Mesenchymal stem cell (in vitro differentiated cells and primary cell): ENCODE data around the gene CRACR2A. TPM values are rescaled to one million over a fixed set of nuclear protein-coding genes. Genes with fewer than 3 reads are reported as not detected.

Experiments
- DNase-seq: peaks from one replicate; pipeline ENCODE4 v3.0.0-alpha.2; 2013
- H2AFZ ChIP-seq: one replicate; pipeline ENCODE4 v1.6.1; 2013; ENCODE audit warnings: low read depth, mild to moderate bottlenecking, control low read depth, inconsistent platforms, low read length, moderate library complexity
- H2AK5ac ChIP-seq: 2 replicates; pipeline ENCODE4 v1.6.1; 2013; ENCODE audit warnings: low read length, moderate library complexity, mild to moderate bottlenecking, inconsistent platforms; ENCODE audit not compliant: severe bottlenecking
- H2BK120ac ChIP-seq: one replicate; pipeline ENCODE4 v1.6.1; 2013; ENCODE audit warnings: low read depth, mild to moderate bottlenecking, inconsistent platforms, low read length, moderate library complexity
- H2BK12ac ChIP-seq, 2 experiments: one replicate each; pipeline ENCODE4 v1.6.1; 2013; ENCODE audit warnings: inconsistent platforms in 2 of 2, low read length in 2 of 2, mild to moderate bottlenecking in 2 of 2, moderate library complexity in 2 of 2, control low read depth in 1 of 2
- H2BK15ac ChIP-seq: one replicate; pipeline ENCODE4 v1.6.1; 2013; ENCODE audit warnings: mild to moderate bottlenecking, low read depth, inconsistent platforms; ENCODE audit not compliant: poor library complexity, severe bottlenecking
- H2BK5ac ChIP-seq: 2 replicates; pipeline ENCODE4 v1.6.1; 2013; ENCODE audit warnings: low read depth, mild to moderate bottlenecking, low read length, control low read depth, inconsistent platforms; ENCODE audit not compliant: poor library complexity, severe bottlenecking
- H3K14ac ChIP-seq, 2 experiments: one replicate each; pipeline ENCODE4 v1.6.1; 2013; ENCODE audit warnings: inconsistent platforms in 2 of 2, low read length in 2 of 2, control low read depth in 1 of 2, mild to moderate bottlenecking in 1 of 2, moderate library complexity in 1 of 2
- H3K18ac ChIP-seq, 2 experiments: one replicate each; pipeline ENCODE4 v1.6.1; 2013; ENCODE audit warnings: inconsistent platforms in 2 of 2, low read length in 2 of 2, control low read depth in 1 of 2, low read depth in 1 of 2, mild to moderate bottlenecking in 1 of 2
- H3K23ac ChIP-seq, 2 experiments: one replicate each; pipeline ENCODE4 v1.6.1; 2013; ENCODE audit warnings: inconsistent platforms in 2 of 2, low read length in 2 of 2, mild to moderate bottlenecking in 2 of 2, moderate library complexity in 2 of 2, control low read depth in 1 of 2
- H3K27ac ChIP-seq: 2 replicates; pipeline ENCODE4 v1.5.1; 2013; ENCODE audit warnings: mild to moderate bottlenecking, moderate library complexity, low read length, control low read depth, inconsistent platforms; ENCODE audit not compliant: poor library complexity, severe bottlenecking
- H3K27me3 ChIP-seq, 2 experiments: 2 replicates each; pipeline versions ENCODE4 v1.6.1 to v1.7.0; 2013; ENCODE audit warnings: low read length in 2 of 2, mild to moderate bottlenecking in 2 of 2, moderate library complexity in 2 of 2, control low read depth in 1 of 2, inconsistent platforms in 1 of 2; ENCODE audit not compliant: control insufficient read depth in 1 of 2, insufficient read depth in 1 of 2
- H3K36me3 ChIP-seq, 2 experiments: 2 replicates each; pipeline versions ENCODE4 v1.6.1 to v1.7.0; 2013; ENCODE audit warnings: low read length in 2 of 2, control low read depth in 1 of 2, inconsistent platforms in 1 of 2, low read depth in 1 of 2, mild to moderate bottlenecking in 1 of 2; ENCODE audit not compliant: insufficient read depth in 2 of 2, control insufficient read depth in 1 of 2
- H3K4ac ChIP-seq, 2 experiments: one replicate each; pipeline ENCODE4 v1.6.1; 2013; ENCODE audit warnings: inconsistent platforms in 2 of 2, low read length in 2 of 2, mild to moderate bottlenecking in 2 of 2, moderate library complexity in 2 of 2, control low read depth in 1 of 2, low read depth in 1 of 2
- H3K4me1 ChIP-seq: 2 replicates; pipeline ENCODE4 v1.6.1; 2013; ENCODE audit warnings: low read depth, low read length, control low read depth; ENCODE audit not compliant: control insufficient read depth, insufficient read depth
- H3K4me2 ChIP-seq: 2 replicates; pipeline ENCODE4 v1.6.1; 2013; ENCODE audit warnings: low read length, mild to moderate bottlenecking, inconsistent platforms; ENCODE audit not compliant: poor library complexity, severe bottlenecking
- H3K4me3 ChIP-seq, 2 experiments: 2 replicates each; pipeline versions ENCODE4 v1.5.1 to v1.7.0; 2013; ENCODE audit warnings: low read length in 2 of 2, mild to moderate bottlenecking in 2 of 2, control low read depth in 1 of 2, low read depth in 1 of 2; ENCODE audit not compliant: insufficient read depth in 1 of 2
- H3K79me1 ChIP-seq: replicated peaks from 2 replicates; pipeline ENCODE4 v1.6.1; 2013; ENCODE audit warnings: mild to moderate bottlenecking, control low read depth, low read length, inconsistent platforms; ENCODE audit not compliant: poor library complexity, severe bottlenecking
- H3K9ac ChIP-seq: 2 replicates; pipeline ENCODE4 v1.7.0; 2013; ENCODE audit warnings: mild to moderate bottlenecking, low read length, moderate library complexity
- H3K9me3 ChIP-seq: 2 replicates; pipeline ENCODE4 v1.7.0; 2013; ENCODE audit warnings: mild to moderate bottlenecking, low read length; ENCODE audit not compliant: control insufficient read depth
- H4K8ac ChIP-seq: one replicate; pipeline ENCODE4 v1.6.1; 2013; ENCODE audit warnings: inconsistent platforms, mild to moderate bottlenecking, low read length, moderate library complexity
- H4K91ac ChIP-seq: one replicate; pipeline ENCODE4 v1.6.1; 2013; ENCODE audit warnings: mild to moderate bottlenecking, low read length, inconsistent platforms
- WGBS: methylation state at CpG from one replicate; pipeline ENCODE4 v1.1.7; 2013; ENCODE audit warnings: mixed read lengths; 5-methylcytosine and 5-hydroxymethylcytosine counted together
- polyA plus RNA-seq, 2 experiments: library from polyadenylated mRNA; stranded (reverse); fragments of 200-250 nt; gene quantifications; one replicate each; pipeline ENCODE4 v1.2.3, GENCODE V29; 2013

Gene CRACR2A, protein sequence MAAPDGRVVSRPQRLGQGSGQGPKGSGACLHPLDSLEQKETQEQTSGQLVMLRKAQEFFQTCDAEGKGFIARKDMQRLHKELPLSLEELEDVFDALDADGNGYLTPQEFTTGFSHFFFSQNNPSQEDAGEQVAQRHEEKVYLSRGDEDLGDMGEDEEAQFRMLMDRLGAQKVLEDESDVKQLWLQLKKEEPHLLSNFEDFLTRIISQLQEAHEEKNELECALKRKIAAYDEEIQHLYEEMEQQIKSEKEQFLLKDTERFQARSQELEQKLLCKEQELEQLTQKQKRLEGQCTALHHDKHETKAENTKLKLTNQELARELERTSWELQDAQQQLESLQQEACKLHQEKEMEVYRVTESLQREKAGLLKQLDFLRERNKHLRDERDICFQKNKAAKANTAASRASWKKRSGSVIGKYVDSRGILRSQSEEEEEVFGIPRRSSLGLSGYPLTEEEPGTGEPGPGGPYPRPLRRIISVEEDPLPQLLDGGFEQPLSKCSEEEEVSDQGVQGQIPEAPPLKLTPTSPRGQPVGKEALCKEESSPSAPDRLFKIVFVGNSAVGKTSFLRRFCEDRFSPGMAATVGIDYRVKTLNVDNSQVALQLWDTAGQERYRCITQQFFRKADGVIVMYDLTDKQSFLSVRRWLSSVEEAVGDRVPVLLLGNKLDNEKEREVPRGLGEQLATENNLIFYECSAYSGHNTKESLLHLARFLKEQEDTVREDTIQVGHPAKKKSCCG
- 0.40 TPM for polyA plus RNA-seq (2013, experiment 1 of 2)
- polyA plus RNA-seq (2013, experiment 2 of 2): 0.40 TPM

DNA sequence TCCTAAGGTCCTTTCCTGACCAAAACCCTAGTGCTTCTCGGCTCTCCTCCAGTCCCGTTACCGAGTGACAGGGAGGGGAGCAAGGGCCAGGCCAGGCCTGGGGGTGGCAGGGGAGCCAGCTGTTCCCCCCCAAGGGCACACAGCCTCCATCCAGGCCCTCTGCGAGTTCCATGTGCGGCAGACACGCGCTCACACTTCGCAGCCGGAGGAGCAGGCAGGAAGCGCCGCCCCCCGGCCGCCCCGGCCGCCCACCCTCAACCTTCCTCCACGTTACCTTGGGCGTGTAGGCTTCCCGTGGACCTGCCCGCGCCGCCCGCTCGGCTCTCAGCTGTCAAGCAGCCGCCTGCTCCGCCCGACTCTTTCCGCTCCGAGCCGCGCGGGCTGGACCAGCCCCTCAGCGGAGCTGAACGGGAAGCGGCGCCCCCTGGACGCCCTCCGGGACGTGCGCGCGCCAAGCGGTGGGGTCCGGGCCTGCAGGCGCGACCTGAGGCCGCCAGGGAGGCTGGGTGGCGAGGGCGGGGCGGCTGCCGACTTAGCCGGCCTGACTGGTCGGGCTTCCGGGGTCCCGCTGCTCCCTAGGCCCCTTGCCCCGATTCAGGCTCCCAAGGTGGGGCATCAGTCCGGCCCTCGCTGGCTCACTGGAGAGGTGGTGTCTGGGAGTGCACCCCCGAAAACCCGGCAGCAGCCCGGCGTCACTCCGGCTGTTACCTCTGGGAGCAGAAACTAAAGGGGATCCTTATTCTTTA lies at the start of gene CRACR2A:
Gene CRACR2A, minus strand, starts transcription at position 369 of the 746 bp plus-strand sequence. CDS start 56,110 bp downstream, outside the sequence.
- peak within 1 kb of the TSS; percentile 88 for H3K9ac ChIP-seq
- peak within 1 kb of the TSS in 1 of 2 experiments; percentile 49 for H3K4ac ChIP-seq
- H3K23ac ChIP-seq: no peak within 1 kb of the TSS
- peak within 1 kb of the TSS in 1 of 2 experiments; percentile 15 for H2BK12ac ChIP-seq
- peak within 1 kb of the TSS; percentile 59 to 82 for H3K4me3 ChIP-seq
- peaks cover 16% of the 10 kb centered on the region for H3K4me1 ChIP-seq
- H3K27me3 ChIP-seq: no peaks in the 10 kb centered on the region
- H2AFZ ChIP-seq: peak within 1 kb of the TSS; percentile 33
- peaks cover 1% of the 10 kb centered on the region for H3K79me1 ChIP-seq
- H4K8ac ChIP-seq: peak within 1 kb of the TSS; percentile 74
- no peak within 1 kb of the TSS for H3K27ac ChIP-seq
- H2BK5ac ChIP-seq: no peak within 1 kb of the TSS
- WGBS: 8% methylated on average over 62 of the region's 62 CpGs
- H3K14ac ChIP-seq: peak within 1 kb of the TSS in 1 of 2 experiments; percentile 6
- DNase-seq: peak; percentile 62
- peak within 1 kb of the TSS; percentile 31 for H3K4me2 ChIP-seq
- no peaks in the 10 kb centered on the region for H3K36me3 ChIP-seq
- H2AK5ac ChIP-seq: no peak within 1 kb of the TSS
- H2BK15ac ChIP-seq: peak within 1 kb of the TSS; percentile 3
- peak within 1 kb of the TSS in 1 of 2 experiments; percentile 77 for H3K18ac ChIP-seq
- no peak within 1 kb of the TSS for H2BK120ac ChIP-seq
- H3K9me3 ChIP-seq: no peaks in the 10 kb centered on the region
- peak within 1 kb of the TSS; percentile 45 for H4K91ac ChIP-seq

GRCh38 chr12:3797531-3798048 lies 44.7 kb upstream of the CRACR2A start:
- no peaks in the 10 kb centered on the region for H3K36me3 ChIP-seq
- no peak overlapping the region for H3K23ac ChIP-seq
- no peak overlapping the region for H3K9ac ChIP-seq
- H2AK5ac ChIP-seq: no peak overlapping the region
- no peak overlapping the region for H3K18ac ChIP-seq
- no peak overlapping the region for H3K4ac ChIP-seq
- H3K4me1 ChIP-seq: no peaks in the 10 kb centered on the region
- no peaks in the 10 kb centered on the region for H3K27me3 ChIP-seq
- H2BK15ac ChIP-seq: no peak overlapping the region
- no peak overlapping the region for H3K4me3 ChIP-seq
- no peak overlapping the region for H2BK12ac ChIP-seq
- no peak overlapping the region for H3K27ac ChIP-seq
- no peak overlapping the region for H4K8ac ChIP-seq
- H2BK5ac ChIP-seq: no peak overlapping the region
- 97% methylated on average over 3 of the region's 3 CpGs for WGBS
- H2BK120ac ChIP-seq: no peak overlapping the region
- H4K91ac ChIP-seq: no peak overlapping the region
- no peak overlapping the region for H3K14ac ChIP-seq
- H3K79me1 ChIP-seq: no peaks in the 10 kb centered on the region
- DNase-seq: no peak
- no peaks in the 10 kb centered on the region for H3K9me3 ChIP-seq
- H3K4me2 ChIP-seq: no peak overlapping the region
- H2AFZ ChIP-seq: no peak overlapping the region

GRCh38 chr12:3795492-3796133 lies 42.7 kb upstream of the CRACR2A start:
- no peak for DNase-seq
- H2AFZ ChIP-seq: no peak overlapping the region
- H3K79me1 ChIP-seq: no peaks in the 10 kb centered on the region
- H3K4me3 ChIP-seq: no peak overlapping the region
- H2AK5ac ChIP-seq: no peak overlapping the region
- no peak overlapping the region for H2BK15ac ChIP-seq
- no peak overlapping the region for H3K23ac ChIP-seq
- no peak overlapping the region for H3K27ac ChIP-seq
- H3K36me3 ChIP-seq: no peaks in the 10 kb centered on the region
- no peak overlapping the region for H2BK120ac ChIP-seq
- WGBS: 85% methylated on average over 4 of the region's 5 CpGs
- H3K18ac ChIP-seq: no peak overlapping the region
- H2BK12ac ChIP-seq: no peak overlapping the region
- H3K9me3 ChIP-seq: no peaks in the 10 kb centered on the region
- H2BK5ac ChIP-seq: no peak overlapping the region
- H4K8ac ChIP-seq: no peak overlapping the region
- H3K27me3 ChIP-seq: no peaks in the 10 kb centered on the region
- no peak overlapping the region for H3K4ac ChIP-seq
- no peak overlapping the region for H3K9ac ChIP-seq
- no peak overlapping the region for H4K91ac ChIP-seq
- no peaks in the 10 kb centered on the region for H3K4me1 ChIP-seq
- no peak overlapping the region for H3K14ac ChIP-seq
- no peak overlapping the region for H3K4me2 ChIP-seq
